GM18526 (cell line): ENCODE data around the gene SLC25A22.

Source experiments
- POLR2A ChIP-seq: IDR thresholded peaks from 3 replicates; pipeline ENCODE4 v1.6.1; 2011; ENCODE audit not compliant: insufficient read length; ENCODE audit errors: extremely low read depth

Gene SLC25A22

DNA sequence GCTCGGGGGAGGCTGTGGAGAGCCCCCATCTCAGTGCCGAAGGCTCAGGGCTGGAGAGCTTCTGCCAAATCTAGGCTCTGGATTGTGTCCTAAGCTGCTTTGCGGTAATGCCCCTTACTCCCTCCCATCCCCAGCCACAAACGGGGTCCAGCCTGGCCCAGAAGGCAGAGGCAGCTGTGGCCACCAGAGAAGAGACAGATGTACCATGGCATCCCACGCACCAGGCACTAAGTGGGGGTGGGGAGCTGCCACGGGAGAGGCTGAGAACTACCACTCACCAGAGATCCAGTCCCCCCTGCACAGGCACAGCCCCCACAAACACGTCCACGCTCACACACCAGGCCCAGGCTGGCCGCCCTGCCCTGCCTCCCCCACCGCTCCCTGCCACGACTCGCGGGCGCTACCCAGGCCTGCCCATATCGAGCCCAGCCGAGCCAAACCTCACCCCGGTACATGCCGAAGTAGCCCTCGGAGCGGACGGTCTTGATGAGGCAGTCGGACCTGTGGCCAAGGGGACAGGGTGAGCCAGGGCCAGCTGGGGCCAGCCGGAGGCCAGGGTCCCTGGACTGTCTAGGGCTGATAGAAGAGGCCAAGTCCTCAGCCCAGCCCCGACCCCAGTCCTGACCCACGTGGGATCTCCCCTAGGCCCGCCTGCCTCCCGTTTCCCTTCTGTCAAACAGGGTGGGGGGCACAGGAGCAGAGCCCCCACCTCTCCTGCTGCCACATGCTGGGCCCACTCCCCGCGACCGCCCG, 3.9 kb downstream of the SLC25A22 start:
- TF ChIP-seq POLR2A: no peak

GRCh38 chr11:793556-793955, 4.5 kb downstream of the SLC25A22 start:
- no peak for TF ChIP-seq POLR2A

DNA sequence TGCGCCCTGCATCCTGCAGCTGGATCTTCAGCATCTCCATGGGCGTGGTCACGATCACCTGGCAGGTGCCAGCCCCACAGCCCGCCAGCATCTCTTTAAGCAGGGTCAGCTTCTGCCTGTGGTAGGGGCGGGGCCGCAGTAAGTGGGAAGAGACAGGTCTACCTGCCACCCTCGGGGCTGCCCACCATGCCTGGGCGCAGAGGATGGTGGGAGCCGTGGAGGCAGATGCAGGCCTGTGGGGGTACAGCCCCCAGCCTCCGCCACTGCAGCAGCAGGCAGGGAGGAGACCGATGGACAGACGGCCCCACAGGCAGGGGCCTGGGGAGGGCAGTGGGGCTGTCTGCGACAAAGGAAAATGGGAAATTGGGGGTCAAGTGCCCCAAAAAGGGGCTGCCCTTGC, 5.2 kb downstream of the SLC25A22 start:
- no peak for TF ChIP-seq POLR2A

DNA sequence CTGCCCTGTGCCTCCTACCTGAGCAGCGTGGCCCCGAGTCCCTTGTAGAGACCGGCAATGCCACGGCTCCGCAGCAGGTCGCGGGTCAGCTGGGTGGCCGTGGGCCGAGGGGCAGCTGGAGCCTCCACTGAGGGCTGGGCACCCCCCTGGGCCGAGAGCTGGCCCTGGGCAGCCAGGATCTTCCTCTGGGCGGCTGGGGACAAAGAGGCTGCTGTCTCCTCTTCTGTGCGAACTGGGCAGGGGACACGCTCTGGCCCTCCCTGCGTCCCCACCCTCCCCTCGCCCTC, 5.6 kb downstream of the SLC25A22 start:
- no peak for TF ChIP-seq POLR2A

DNA sequence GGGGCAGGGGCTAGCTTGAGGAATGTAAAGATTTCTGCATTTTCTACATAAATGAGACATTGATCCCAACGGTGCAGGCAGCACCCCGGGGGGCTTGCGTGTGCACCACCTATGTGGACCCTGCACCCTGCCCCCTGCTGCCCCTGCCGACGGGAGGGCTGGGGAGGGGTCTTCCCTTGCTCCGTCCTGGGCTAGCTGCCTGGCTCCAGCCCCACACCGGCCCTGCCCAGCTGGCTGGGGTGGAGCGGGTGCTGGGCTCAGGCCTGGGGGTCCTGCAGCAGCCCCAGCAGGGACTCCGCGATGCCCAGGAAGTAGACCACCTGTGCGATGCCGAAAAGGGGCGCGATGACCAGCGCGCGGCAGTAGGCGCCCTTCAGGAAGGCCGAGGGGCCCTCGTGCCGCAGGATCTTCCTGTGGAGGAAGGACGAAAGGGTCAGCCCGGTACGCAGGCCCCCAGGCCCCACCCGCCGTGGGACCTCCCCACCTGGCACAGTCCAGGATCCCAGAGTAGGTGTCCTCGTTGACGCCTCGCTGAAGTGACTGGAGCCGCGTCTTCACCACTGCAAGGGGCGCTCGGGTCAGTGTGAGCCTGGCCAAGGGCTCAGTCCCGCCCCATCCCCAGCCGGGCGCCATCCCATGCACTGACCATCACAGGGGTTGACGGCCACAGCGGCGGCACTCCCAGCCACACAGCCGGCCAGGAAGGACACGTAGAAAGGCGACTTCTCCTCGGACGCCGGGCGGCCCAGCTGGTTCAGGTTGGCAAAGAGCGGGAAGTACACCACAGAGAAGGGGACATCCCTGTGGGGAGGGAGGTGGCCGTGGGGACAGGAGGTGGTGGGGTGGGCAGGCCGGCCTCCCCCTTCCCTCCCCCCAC, 6.2 kb downstream of the SLC25A22 start:
- no peak for TF ChIP-seq POLR2A

DNA sequence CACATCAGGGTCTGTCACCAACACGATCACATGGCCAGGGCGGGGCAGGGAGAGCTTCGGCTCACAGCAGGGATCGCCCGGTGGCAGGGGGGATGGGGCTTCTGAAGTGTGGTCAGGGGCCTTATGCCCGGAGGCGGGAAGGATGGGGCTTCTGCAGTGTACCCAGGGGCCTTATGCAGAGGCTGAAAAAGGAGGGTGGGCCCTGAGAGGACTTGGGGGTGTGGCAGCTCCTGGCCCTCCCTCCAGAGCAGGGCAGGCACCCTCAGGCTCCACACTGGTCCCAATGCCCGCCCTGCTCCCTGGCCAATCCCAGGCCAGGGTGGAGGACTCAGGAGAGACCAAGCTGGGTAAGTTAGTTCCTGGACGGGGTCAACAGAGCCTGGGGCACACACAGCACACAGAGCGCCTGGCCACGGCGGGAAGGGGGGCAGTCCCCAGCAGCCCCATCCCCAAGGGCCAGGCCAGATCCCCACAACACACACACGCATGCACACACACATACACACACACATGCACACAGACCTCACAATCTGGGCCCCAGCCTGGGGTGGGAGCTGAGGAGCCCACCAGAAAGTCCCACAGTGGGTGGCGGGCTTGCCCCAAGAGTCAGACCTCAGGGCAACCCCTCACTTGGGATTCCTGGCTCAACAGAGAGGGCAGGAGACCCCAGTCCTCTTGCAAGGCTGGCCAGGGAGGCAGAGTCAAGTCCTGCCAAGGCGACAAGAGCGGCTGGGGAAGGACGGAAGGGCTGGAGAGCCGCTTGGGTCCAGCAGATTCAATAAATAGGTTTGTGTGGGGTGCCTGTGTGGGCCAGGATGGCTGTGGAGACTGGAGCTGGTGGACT, 7.1 kb downstream of the SLC25A22 start:
- TF ChIP-seq POLR2A: no peak

GRCh38 chr11:789943-790342, 8.1 kb downstream of the SLC25A22 start, which contains the start of gene CEND1:
TSS of gene CEND1 (minus strand) at chr11:790090. CDS start at chr11:788576, 1,514 bp downstream.
- no peak for TF ChIP-seq POLR2A

- no peak for TF ChIP-seq POLR2A
Measured at GRCh38 chr11:788953-789940, 8.8 kb downstream of the SLC25A22 start.

DNA sequence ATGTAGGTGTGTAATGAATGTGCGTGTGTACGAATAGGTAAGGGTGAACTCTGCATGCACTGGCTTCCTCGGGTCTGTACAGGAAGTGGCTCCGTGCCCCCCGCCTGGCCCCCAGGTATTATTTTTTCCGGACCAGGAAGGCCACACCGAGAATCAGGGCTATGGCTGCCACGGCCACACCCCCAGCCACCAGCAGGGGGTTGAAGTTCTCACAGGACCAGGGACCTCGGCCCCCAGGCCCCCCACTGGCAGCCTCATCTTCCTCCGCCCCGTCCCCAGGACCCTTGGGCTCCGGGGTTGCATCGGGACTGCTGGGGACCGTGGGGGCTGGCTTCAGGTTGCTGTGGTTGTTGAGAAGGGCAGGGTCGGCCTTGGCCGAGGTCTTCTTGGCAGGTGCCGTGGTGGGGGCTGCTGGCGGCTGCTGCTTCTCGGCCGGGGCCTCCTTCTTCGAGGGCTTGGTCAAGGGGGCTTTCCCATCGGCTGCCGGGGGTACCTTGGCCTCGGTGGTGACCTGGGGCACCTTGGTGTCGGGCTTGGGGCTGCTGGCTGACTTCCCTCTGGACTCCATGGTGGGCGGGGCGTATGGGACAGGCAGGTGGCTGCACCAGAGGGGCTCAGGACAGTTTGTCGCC, 10.0 kb downstream of the SLC25A22 start:
- no peak for TF ChIP-seq POLR2A

DNA sequence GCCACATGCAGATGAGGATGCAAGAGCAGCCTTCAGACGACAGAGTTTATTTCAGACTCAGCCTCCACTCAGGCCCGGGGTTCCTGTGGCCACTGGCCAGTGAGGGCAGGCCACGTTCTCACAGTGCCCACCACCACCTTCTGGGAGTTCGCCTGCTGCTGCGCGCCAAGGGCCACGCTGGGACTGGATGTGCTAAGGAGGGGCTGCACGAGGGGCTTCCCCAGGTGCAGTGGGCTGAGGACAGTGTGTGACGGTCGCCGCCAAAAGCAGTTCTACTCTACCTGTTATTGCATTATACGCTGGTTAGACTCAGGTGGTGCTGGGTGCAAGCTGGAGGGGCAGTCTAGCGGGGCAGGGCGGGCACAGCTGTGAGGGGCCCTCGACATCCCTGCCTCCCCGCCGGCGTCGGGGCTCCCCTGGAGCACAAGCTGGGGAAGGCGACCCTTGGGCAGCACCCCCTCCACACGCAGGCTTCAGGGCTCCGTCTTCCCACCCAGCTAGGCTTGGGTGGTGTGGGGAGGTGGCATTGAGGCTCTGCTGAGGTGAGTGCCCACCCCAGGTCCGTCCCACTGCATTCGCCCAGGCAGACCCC, 10.9 kb downstream of the SLC25A22 start:
- TF ChIP-seq POLR2A: no peak

GRCh38 chr11:786235-787083, 11.6 kb downstream of the SLC25A22 start:
- no peak for TF ChIP-seq POLR2A

GRCh38 chr11:783581-784015, 14.5 kb downstream of the SLC25A22 start:
- TF ChIP-seq POLR2A: no peak
